ENCODE data around the gene ORC6.

DNA sequence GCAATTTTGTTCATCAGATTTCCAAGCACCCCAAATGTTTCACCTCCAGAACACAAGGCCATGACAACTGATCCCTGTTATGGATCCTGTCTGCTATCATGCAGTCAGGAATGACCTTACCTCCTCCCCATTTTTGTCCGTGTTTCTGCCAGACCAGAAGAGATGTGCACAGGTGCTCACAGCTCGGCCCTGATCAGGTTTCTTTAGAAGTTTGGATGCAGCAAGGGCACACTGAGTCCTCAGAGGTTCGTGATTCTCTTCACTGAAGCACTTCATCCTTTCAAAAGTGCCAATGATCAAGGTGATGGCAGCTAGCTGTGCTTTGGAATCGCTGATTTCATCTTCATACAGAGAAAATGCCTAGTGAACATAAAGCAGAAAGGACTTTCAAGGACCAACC is 27.3 kb upstream of the ORC6 start:
- TF ChIP-seq, protein P1, sequence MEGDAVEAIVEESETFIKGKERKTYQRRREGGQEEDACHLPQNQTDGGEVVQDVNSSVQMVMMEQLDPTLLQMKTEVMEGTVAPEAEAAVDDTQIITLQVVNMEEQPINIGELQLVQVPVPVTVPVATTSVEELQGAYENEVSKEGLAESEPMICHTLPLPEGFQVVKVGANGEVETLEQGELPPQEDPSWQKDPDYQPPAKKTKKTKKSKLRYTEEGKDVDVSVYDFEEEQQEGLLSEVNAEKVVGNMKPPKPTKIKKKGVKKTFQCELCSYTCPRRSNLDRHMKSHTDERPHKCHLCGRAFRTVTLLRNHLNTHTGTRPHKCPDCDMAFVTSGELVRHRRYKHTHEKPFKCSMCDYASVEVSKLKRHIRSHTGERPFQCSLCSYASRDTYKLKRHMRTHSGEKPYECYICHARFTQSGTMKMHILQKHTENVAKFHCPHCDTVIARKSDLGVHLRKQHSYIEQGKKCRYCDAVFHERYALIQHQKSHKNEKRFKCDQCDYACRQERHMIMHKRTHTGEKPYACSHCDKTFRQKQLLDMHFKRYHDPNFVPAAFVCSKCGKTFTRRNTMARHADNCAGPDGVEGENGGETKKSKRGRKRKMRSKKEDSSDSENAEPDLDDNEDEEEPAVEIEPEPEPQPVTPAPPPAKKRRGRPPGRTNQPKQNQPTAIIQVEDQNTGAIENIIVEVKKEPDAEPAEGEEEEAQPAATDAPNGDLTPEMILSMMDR (IDR thresholded peaks at IDR 0.05), result no peak
- TF ChIP-seq, protein P2, sequence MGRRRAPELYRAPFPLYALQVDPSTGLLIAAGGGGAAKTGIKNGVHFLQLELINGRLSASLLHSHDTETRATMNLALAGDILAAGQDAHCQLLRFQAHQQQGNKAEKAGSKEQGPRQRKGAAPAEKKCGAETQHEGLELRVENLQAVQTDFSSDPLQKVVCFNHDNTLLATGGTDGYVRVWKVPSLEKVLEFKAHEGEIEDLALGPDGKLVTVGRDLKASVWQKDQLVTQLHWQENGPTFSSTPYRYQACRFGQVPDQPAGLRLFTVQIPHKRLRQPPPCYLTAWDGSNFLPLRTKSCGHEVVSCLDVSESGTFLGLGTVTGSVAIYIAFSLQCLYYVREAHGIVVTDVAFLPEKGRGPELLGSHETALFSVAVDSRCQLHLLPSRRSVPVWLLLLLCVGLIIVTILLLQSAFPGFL (CRISPR knock-in tag; IDR thresholded peaks at IDR 0.05; ENCODE audit: borderline replicate concordance), result no peak
- TF ChIP-seq JUN (CRISPR knock-in tag; IDR thresholded peaks at IDR 0.05) (no peak), NFATC4 (CRISPR knock-in tag; IDR thresholded peaks at IDR 0.05) (no peak), SP1 (CRISPR knock-in tag; conservative IDR thresholded peaks at IDR 0.05) (no peak), ZNF416 (CRISPR knock-in tag; IDR thresholded peaks at IDR 0.05) (no peak), RELA (CRISPR knock-in tag; IDR thresholded peaks at IDR 0.05; ENCODE audit: borderline replicate concordance) (no peak), SMAD3 (CRISPR knock-in tag; IDR thresholded peaks at IDR 0.05; ENCODE audit: borderline replicate concordance) (no peak), ZNF317 (CRISPR knock-in tag; IDR thresholded peaks at IDR 0.05; ENCODE audit: borderline replicate concordance, low read depth) (no peak), NR1H2 (CRISPR knock-in tag; IDR thresholded peaks at IDR 0.05) (no peak)
- TF ChIP-seq, protein P3, sequence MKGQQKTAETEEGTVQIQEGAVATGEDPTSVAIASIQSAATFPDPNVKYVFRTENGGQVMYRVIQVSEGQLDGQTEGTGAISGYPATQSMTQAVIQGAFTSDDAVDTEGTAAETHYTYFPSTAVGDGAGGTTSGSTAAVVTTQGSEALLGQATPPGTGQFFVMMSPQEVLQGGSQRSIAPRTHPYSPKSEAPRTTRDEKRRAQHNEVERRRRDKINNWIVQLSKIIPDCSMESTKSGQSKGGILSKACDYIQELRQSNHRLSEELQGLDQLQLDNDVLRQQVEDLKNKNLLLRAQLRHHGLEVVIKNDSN (CRISPR knock-in tag; IDR thresholded peaks at IDR 0.05), result no peak
- TF ChIP-seq, protein P4, sequence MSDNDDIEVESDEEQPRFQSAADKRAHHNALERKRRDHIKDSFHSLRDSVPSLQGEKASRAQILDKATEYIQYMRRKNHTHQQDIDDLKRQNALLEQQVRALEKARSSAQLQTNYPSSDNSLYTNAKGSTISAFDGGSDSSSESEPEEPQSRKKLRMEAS (CRISPR knock-in tag; IDR thresholded peaks at IDR 0.05), result no peak
- TF ChIP-seq, protein P5, sequence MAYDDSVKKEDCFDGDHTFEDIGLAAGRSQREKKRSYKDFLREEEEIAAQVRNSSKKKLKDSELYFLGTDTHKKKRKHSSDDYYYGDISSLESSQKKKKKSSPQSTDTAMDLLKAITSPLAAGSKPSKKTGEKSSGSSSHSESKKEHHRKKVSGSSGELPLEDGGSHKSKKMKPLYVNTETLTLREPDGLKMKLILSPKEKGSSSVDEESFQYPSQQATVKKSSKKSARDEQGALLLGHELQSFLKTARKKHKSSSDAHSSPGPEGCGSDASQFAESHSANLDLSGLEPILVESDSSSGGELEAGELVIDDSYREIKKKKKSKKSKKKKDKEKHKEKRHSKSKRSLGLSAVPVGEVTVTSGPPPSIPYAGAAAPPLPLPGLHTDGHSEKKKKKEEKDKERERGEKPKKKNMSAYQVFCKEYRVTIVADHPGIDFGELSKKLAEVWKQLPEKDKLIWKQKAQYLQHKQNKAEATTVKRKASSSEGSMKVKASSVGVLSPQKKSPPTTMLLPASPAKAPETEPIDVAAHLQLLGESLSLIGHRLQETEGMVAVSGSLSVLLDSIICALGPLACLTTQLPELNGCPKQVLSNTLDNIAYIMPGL (CRISPR knock-in tag; IDR thresholded peaks at IDR 0.05), result no peak
- TF ChIP-seq, protein P6, sequence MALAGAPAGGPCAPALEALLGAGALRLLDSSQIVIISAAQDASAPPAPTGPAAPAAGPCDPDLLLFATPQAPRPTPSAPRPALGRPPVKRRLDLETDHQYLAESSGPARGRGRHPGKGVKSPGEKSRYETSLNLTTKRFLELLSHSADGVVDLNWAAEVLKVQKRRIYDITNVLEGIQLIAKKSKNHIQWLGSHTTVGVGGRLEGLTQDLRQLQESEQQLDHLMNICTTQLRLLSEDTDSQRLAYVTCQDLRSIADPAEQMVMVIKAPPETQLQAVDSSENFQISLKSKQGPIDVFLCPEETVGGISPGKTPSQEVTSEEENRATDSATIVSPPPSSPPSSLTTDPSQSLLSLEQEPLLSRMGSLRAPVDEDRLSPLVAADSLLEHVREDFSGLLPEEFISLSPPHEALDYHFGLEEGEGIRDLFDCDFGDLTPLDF (CRISPR knock-in tag; IDR thresholded peaks at IDR 0.05), result no peak
